Smooth muscle cell (in vitro differentiated cells): ENCODE data around the gene RGMB. TPM values are rescaled to one million over a fixed set of nuclear protein-coding genes. Genes with fewer than 3 reads are reported as not detected.

ENCODE experiments used
- DNase-seq: peaks from one replicate; lab custom pipeline; 2025; ENCODE audit not compliant: unreplicated experiment; lab: John Stamatoyannopoulos, UW
- H2AFZ ChIP-seq: fragments of 200-600 bp; sonication (generic); 2 replicates; pipeline ENCODE4 v1.6.0; 2016; ENCODE audit warnings: antibody characterized with exemption, low read depth, mild to moderate bottlenecking
- H3F3A ChIP-seq: fragments of 200-600 bp; sonication (generic); 2 replicates; pipeline ENCODE4 v1.6.0; 2017; ENCODE audit warnings: antibody characterized with exemption, low read depth
- H3K27ac ChIP-seq: fragments of 200-600 bp; sonication (generic); 2 replicates; pipeline ENCODE4 v1.5.1; 2016; ENCODE audit warnings: low read depth, mild to moderate bottlenecking
- H3K27me3 ChIP-seq: fragments of 200-600 bp; sonication (generic); 2 replicates; pipeline ENCODE4 v1.6.1; 2016; ENCODE audit warnings: low read depth, mild to moderate bottlenecking
- H3K36me3 ChIP-seq: fragments of 200-600 bp; sonication (generic); 2 replicates; pipeline ENCODE4 v1.5.1; 2016; ENCODE audit warnings: low read depth
- H3K4me1 ChIP-seq: fragments of 200-600 bp; sonication (generic); 2 replicates; pipeline ENCODE4 v1.5.1; 2016; ENCODE audit warnings: low read depth
- H3K4me2 ChIP-seq: fragments of 200-600 bp; sonication (generic); 2 replicates; pipeline ENCODE4 v1.6.0; 2016; ENCODE audit warnings: mild to moderate bottlenecking
- H3K4me3 ChIP-seq: fragments of 200-600 bp; sonication (generic); 2 replicates; pipeline ENCODE4 v1.5.1; 2016; ENCODE audit warnings: mild to moderate bottlenecking
- H3K79me2 ChIP-seq: fragments of 200-600 bp; sonication (generic); 2 replicates; pipeline ENCODE4 v1.6.0; 2016; ENCODE audit warnings: low read depth, mild to moderate bottlenecking
- H3K9ac ChIP-seq: fragments of 200-600 bp; sonication (generic); 2 replicates; pipeline ENCODE4 v1.6.0; 2016; ENCODE audit warnings: low read depth
- H3K9me3 ChIP-seq: fragments of 200-600 bp; sonication (generic); replicated peaks from 2 replicates; pipeline ENCODE4 v1.5.1; 2016; ENCODE audit warnings: low read depth
- H4K20me1 ChIP-seq: fragments of 200-600 bp; sonication (generic); 2 replicates; pipeline ENCODE4 v1.6.0; 2016; ENCODE audit warnings: low read depth
- CTCF ChIP-seq: fragments of 200-600 bp; sonication (generic); IDR thresholded peaks from 2 replicates; pipeline ENCODE4 v1.5.1; 2017; ENCODE audit warnings: borderline replicate concordance, mild to moderate bottlenecking, antibody characterized with exemption; ENCODE audit not compliant: insufficient read depth, poor library complexity, severe bottlenecking
- WGBS: methylation state at CpG from one replicate; pipeline ENCODE4 v1.1.7; 2016; ENCODE audit warnings: low lambda C conversion rate; 5-methylcytosine and 5-hydroxymethylcytosine counted together
- polyA plus RNA-seq: library from polyadenylated mRNA; unstranded; fragments of >200 nt; fragmentation: Nextera tagmentation; extraction: Ambion mirVana; gene quantifications from 2 replicates; pipeline ENCODE4 v1.2.1, GENCODE V29; 2016
- total RNA-seq: library from RNA; depleted of rRNA; stranded (reverse); fragments of >200 nt; gene quantifications from 2 replicates; pipeline ENCODE4 v1.2.3, GENCODE V29; 2014

Gene RGMB
- total and polyA plus RNA-seq, 2 experiments from 2014 or later = 8.0 to 11.2 TPM

GRCh38 chr5:98768160-98768959 lies 5.1 kb upstream of the RGMB start:
- DNase-seq = no peak
- Histone ChIP-seq H3K4me3 (peak overlapping the region; percentile 65), H3K36me3 (no peaks in the 10 kb centered on the region), H3K27me3 (no peaks in the 10 kb centered on the region), H3K9me3 (no peaks in the 10 kb centered on the region), H3K9ac (no peak overlapping the region), H3K4me2 (peak overlapping the region; percentile 93), H2AFZ (peak overlapping the region; percentile 94), H3F3A (peaks cover 12% of the 10 kb centered on the region), H3K4me1 (peaks cover 12% of the 10 kb centered on the region), H3K79me2 (no peaks in the 10 kb centered on the region), H3K27ac (no peak overlapping the region), H4K20me1 (no peaks in the 10 kb centered on the region)
- TF ChIP-seq CTCF = peak; percentile 78
- 1% methylated on average over 34 of the region's 34 CpGs for WGBS

GRCh38 chr5:98768960-98769209 lies 4.6 kb upstream of the RGMB start:
- Histone ChIP-seq H3K36me3 (no peaks in the 10 kb centered on the region), H2AFZ (peak overlapping the region; percentile 94)

GRCh38 chr5:98769210-98769958 lies 4.1 kb upstream of the RGMB start:
- Histone ChIP-seq H3K4me3 (peak overlapping the region; percentile 65), H2AFZ (peak overlapping the region; percentile 94), H3K9me3 (no peaks in the 10 kb centered on the region), H3K27ac (no peak overlapping the region), H3K9ac (no peak overlapping the region), H4K20me1 (no peaks in the 10 kb centered on the region), H3F3A (peaks cover 12% of the 10 kb centered on the region), H3K36me3 (no peaks in the 10 kb centered on the region), H3K79me2 (no peaks in the 10 kb centered on the region), H3K4me2 (peak overlapping the region; percentile 93), H3K27me3 (no peaks in the 10 kb centered on the region), H3K4me1 (peaks cover 12% of the 10 kb centered on the region)
- no peak for DNase-seq
- WGBS = 1% methylated on average over 44 of the region's 55 CpGs
- peak; percentile 64 for TF ChIP-seq CTCF

More at GRCh38 chr5:98768960-98769209, 4.6 kb upstream of the RGMB start:
- H3K9ac ChIP-seq = no peak overlapping the region
- no peaks in the 10 kb centered on the region for H3K79me2 ChIP-seq
- peaks cover 12% of the 10 kb centered on the region for H3K4me1 ChIP-seq
- DNase-seq = no peak
- peaks cover 12% of the 10 kb centered on the region for H3F3A ChIP-seq
- H3K9me3 ChIP-seq = no peaks in the 10 kb centered on the region
- peak overlapping the region; percentile 65 for H3K4me3 ChIP-seq
- no peaks in the 10 kb centered on the region for H4K20me1 ChIP-seq
- H3K27ac ChIP-seq = no peak overlapping the region
- 2% methylated on average over 29 of the region's 31 CpGs for WGBS
- peak overlapping the region; percentile 93 for H3K4me2 ChIP-seq
- H3K27me3 ChIP-seq = no peaks in the 10 kb centered on the region
- TF ChIP-seq CTCF = no peak
